Measurements from ENCODE around the gene HCST. TPM values are rescaled to one million over a fixed set of nuclear protein-coding genes. Genes with fewer than 3 reads are reported as not detected.

HCST gene
- total RNA-seq, result 1 to 10 TPM in 1 of 4 donors, not detected in 3; 8.3 TPM

- Histone ChIP-seq H3K4me3 (peak within 1 kb of the TSS; percentile 21), H3K9me3 (no peaks in the 10 kb centered on the region), H3K27ac (peak within 1 kb of the TSS; percentile 71), H3K27me3 (no peaks in the 10 kb centered on the region), H3K4me1 (peaks cover 52% of the 10 kb centered on the region), H3K36me3 (peaks cover 1% of the 10 kb centered on the region)
- TF ChIP-seq POLR2A (IDR thresholded peaks at IDR 0.05), result no peak
- TF ChIP-seq EP300 (IDR thresholded peaks at IDR 0.05), result no peak
- TF ChIP-seq POLR2AphosphoS5 (IDR thresholded peaks at IDR 0.05), result no peak
- no peak for TF ChIP-seq CTCF (IDR thresholded peaks at IDR 0.05)
- no peak for DNase-seq (ENCODE audit: low spot score in 2 of 2)
- 17% methylated on average over 6 of the region's 6 CpGs for WGBS
Measured at GRCh38 chr19:35901854-35902661, at the start of gene HCST. Gene HCST (plus strand): TSS chr19:35902529. CDS start chr19:35902594, 65 bp downstream.

GRCh38 chr19:35853038-35853756, 49.1 kb upstream of the HCST start:
- Histone ChIP-seq H3K36me3 (no peaks in the 10 kb centered on the region), H3K27me3 (peaks cover 98% of the 10 kb centered on the region), H3K4me3 (no peak overlapping the region), H3K4me1 (peaks cover 17% of the 10 kb centered on the region), H3K27ac (no peak overlapping the region), H3K9me3 (no peaks in the 10 kb centered on the region)
- TF ChIP-seq POLR2AphosphoS5 (IDR thresholded peaks at IDR 0.05) (no peak), POLR2A (IDR thresholded peaks at IDR 0.05) (no peak), CTCF (IDR thresholded peaks at IDR 0.05) (no peak), EP300 (IDR thresholded peaks at IDR 0.05) (no peak)
- DNase-seq (ENCODE audit: low spot score in 2 of 2), result no peak
- 53% methylated on average over 8 of the region's 8 CpGs for WGBS

GRCh38 chr19:35856546-35857149, 45.7 kb upstream of the HCST start, which contains the start of gene KIRREL2:
Gene KIRREL2 (plus strand): TSS chr19:35856911. CDS start chr19:35857120, 209 bp downstream.
- Histone ChIP-seq H3K27ac (no peak within 1 kb of the TSS), H3K9me3 (no peaks in the 10 kb centered on the region), H3K27me3 (peaks cover 95% of the 10 kb centered on the region), H3K4me3 (peak within 1 kb of the TSS; percentile 47), H3K4me1 (peaks cover 17% of the 10 kb centered on the region), H3K36me3 (no peaks in the 10 kb centered on the region)
- DNase-seq (ENCODE audit: low spot score in 2 of 2), result no peak
- WGBS, result 0% methylated on average over 27 of the region's 42 CpGs
- no peak for TF ChIP-seq POLR2AphosphoS5 (IDR thresholded peaks at IDR 0.05)
- no peak for TF ChIP-seq CTCF (IDR thresholded peaks at IDR 0.05)
- no peak for TF ChIP-seq POLR2A (IDR thresholded peaks at IDR 0.05)
- TF ChIP-seq EP300 (IDR thresholded peaks at IDR 0.05), result no peak

- no CpG with 5 or more reads among the region's 6 CpGs for WGBS
- H3K4me3 ChIP-seq, result no peak overlapping the region
- H3K36me3 ChIP-seq, result no peaks in the 10 kb centered on the region
- no peak for DNase-seq (ENCODE audit: low spot score in 2 of 2)
- no peaks in the 10 kb centered on the region for H3K9me3 ChIP-seq
- peaks cover 17% of the 10 kb centered on the region for H3K4me1 ChIP-seq
- TF ChIP-seq EP300 (IDR thresholded peaks at IDR 0.05) (no peak), POLR2AphosphoS5 (IDR thresholded peaks at IDR 0.05) (no peak)
- H3K27ac ChIP-seq, result no peak overlapping the region
- H3K27me3 ChIP-seq, result peaks cover 94% of the 10 kb centered on the region
Measured at GRCh38 chr19:35858311-35858710, 44.0 kb upstream of the HCST start.

- H3K36me3 ChIP-seq, result no peaks in the 10 kb centered on the region
- no peak overlapping the region for H3K27ac ChIP-seq
- TF ChIP-seq POLR2AphosphoS5 (IDR thresholded peaks at IDR 0.05) (no peak), EP300 (IDR thresholded peaks at IDR 0.05) (no peak), POLR2A (IDR thresholded peaks at IDR 0.05) (no peak), CTCF (IDR thresholded peaks at IDR 0.05) (no peak)
- DNase-seq (ENCODE audit: low spot score in 2 of 2), result no peak
- no peak overlapping the region for H3K4me3 ChIP-seq
- H3K27me3 ChIP-seq, result peaks cover 83% of the 10 kb centered on the region
- H3K9me3 ChIP-seq, result no peaks in the 10 kb centered on the region
- H3K4me1 ChIP-seq, result peaks cover 17% of the 10 kb centered on the region
- WGBS, result 78% methylated on average over 4 of the region's 4 CpGs
Measured at GRCh38 chr19:35859414-35859813, 42.9 kb upstream of the HCST start.
